ENCODE measurements around the gene PALM. TPM values are rescaled to one million over a fixed set of nuclear protein-coding genes. Genes with fewer than 3 reads are reported as not detected.
"Not testable (repeated sequence)": the region's sequence is repeated elsewhere in the genome, so short reads cannot be mapped to it uniquely, and the experiment has no call there.

PALM gene
- total RNA-seq, 3 donors from 2014 or later = 8.1 to 58.4 (median 13.0) TPM

- peaks cover 4% of the 10 kb centered on the region for H3K9me3 ChIP-seq
- H3K36me3 ChIP-seq (ENCODE audit: low read depth) = no peaks in the 10 kb centered on the region
- intact Hi-C loops (cut with DNase I, micrococcal nuclease) = no loop called here
- ATAC-seq (peak; percentile 51), DNase-seq (peak; percentile 81 to 86 (median 85))
- no peak overlapping the region for H3K4me3 ChIP-seq
- TF ChIP-seq, protein P1, sequence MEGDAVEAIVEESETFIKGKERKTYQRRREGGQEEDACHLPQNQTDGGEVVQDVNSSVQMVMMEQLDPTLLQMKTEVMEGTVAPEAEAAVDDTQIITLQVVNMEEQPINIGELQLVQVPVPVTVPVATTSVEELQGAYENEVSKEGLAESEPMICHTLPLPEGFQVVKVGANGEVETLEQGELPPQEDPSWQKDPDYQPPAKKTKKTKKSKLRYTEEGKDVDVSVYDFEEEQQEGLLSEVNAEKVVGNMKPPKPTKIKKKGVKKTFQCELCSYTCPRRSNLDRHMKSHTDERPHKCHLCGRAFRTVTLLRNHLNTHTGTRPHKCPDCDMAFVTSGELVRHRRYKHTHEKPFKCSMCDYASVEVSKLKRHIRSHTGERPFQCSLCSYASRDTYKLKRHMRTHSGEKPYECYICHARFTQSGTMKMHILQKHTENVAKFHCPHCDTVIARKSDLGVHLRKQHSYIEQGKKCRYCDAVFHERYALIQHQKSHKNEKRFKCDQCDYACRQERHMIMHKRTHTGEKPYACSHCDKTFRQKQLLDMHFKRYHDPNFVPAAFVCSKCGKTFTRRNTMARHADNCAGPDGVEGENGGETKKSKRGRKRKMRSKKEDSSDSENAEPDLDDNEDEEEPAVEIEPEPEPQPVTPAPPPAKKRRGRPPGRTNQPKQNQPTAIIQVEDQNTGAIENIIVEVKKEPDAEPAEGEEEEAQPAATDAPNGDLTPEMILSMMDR (IDR thresholded peaks at IDR 0.05) = no peak
- peaks cover 31% of the 10 kb centered on the region for H3K4me1 ChIP-seq (ENCODE audit: low read depth)
Observed at GRCh38 chr19:743168-743687, 34.5 kb downstream of the PALM start.

- ATAC-seq; intact Hi-C loops (cut with DNase I, micrococcal nuclease); H3K4me3 ChIP-seq; H3K9me3 ChIP-seq; H3K36me3 ChIP-seq (ENCODE audit: low read depth): not testable (repeated sequence)
- peak in 1 of 3 donors; percentile 28 for DNase-seq
- peaks cover 15% of the 10 kb centered on the region for H3K4me1 ChIP-seq (ENCODE audit: low read depth)
Observed at GRCh38 chr19:745138-745537, 36.4 kb downstream of the PALM start.

- TF ChIP-seq, protein P1 (IDR thresholded peaks at IDR 0.05) = no peak
- Histone ChIP-seq H3K4me1 (ENCODE audit: low read depth) (peaks cover 15% of the 10 kb centered on the region), H3K9me3 (peaks cover 4% of the 10 kb centered on the region), H3K4me3 (no peak overlapping the region), H3K36me3 (ENCODE audit: low read depth) (no peaks in the 10 kb centered on the region)
- intact Hi-C loops (cut with DNase I, micrococcal nuclease) = no loop called here
- DNase-seq = no peak
- no peak for ATAC-seq
Observed at GRCh38 chr19:746208-746819, 37.6 kb downstream of the PALM start.

DNA sequence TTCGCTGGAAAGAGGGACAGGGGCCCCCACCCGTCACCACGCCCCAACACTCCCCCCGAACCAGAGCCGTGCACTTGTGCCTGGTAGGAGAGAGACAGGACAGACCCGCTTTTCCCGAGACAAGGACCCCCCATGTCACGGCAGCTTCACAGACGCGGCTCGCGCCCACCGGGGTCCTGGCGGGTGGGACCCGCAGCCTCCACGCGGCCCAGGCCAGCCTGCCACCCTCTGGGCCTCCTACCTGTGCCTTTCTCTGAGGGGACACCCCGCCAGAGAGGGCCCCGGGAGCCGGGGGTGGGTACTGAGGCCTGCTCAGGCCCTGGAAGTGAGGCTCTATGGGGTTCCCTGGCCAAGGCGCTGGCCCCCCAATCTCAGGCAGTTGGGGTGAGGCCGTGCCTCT, 38.2 kb downstream of the PALM start:
- intact Hi-C loops (cut with DNase I, micrococcal nuclease) = no loop called here
- Histone ChIP-seq H3K9me3 (peaks cover 4% of the 10 kb centered on the region), H3K4me1 (ENCODE audit: low read depth) (peaks cover 9% of the 10 kb centered on the region), H3K36me3 (ENCODE audit: low read depth) (no peaks in the 10 kb centered on the region), H3K4me3 (no peak overlapping the region)
- ATAC-seq (no peak), DNase-seq (no peak)
- TF ChIP-seq, protein P1 (IDR thresholded peaks at IDR 0.05) = no peak

- H3K9me3 ChIP-seq = peaks cover 4% of the 10 kb centered on the region
- ATAC-seq (no peak), DNase-seq (no peak)
- intact Hi-C loops (cut with DNase I, micrococcal nuclease) = no loop called here
- H3K36me3 ChIP-seq (ENCODE audit: low read depth) = no peaks in the 10 kb centered on the region
- H3K4me3 ChIP-seq = no peak overlapping the region
- peaks cover 8% of the 10 kb centered on the region for H3K4me1 ChIP-seq (ENCODE audit: low read depth)
- TF ChIP-seq, protein P1 (IDR thresholded peaks at IDR 0.05) = no peak
Observed at GRCh38 chr19:747432-748273, 38.9 kb downstream of the PALM start.

GRCh38 chr19:748274-748598, 39.5 kb downstream of the PALM start:
- ATAC-seq (peak; percentile 35), DNase-seq (peak; percentile 87 to 93 (median 91))
- Histone ChIP-seq H3K9me3 (peaks cover 4% of the 10 kb centered on the region), H3K4me3 (no peak overlapping the region), H3K36me3 (ENCODE audit: low read depth) (no peaks in the 10 kb centered on the region), H3K4me1 (ENCODE audit: low read depth) (peaks cover 6% of the 10 kb centered on the region)
- intact Hi-C loops (cut with DNase I, micrococcal nuclease) = no loop called here
- TF ChIP-seq, protein P1 (IDR thresholded peaks at IDR 0.05) = no peak
